Neural progenitor cell (in vitro differentiated cells): ENCODE data around the gene CTNNBL1. TPM values are rescaled to one million over a fixed set of nuclear protein-coding genes. Genes with fewer than 3 reads are reported as not detected.

Experiments used
- DNase-seq: peaks from one replicate; pipeline ENCODE4 v3.0.0-alpha.2; 2016; ENCODE audit warnings: low spot score
- H2AFZ ChIP-seq: fragments of 200-600 bp; sonication (generic); replicated peaks from 2 replicates; pipeline ENCODE4 v1.6.1; 2016; ENCODE audit warnings: antibody characterized with exemption
- H3F3A ChIP-seq: fragments of 200-600 bp; sonication (generic); 2 replicates; pipeline ENCODE4 v1.6.1; 2016; ENCODE audit warnings: antibody characterized with exemption, low read depth
- H3K27ac ChIP-seq: fragments of 200-600 bp; sonication (generic); 2 replicates; pipeline ENCODE4 v1.5.1; 2016; ENCODE audit warnings: mild to moderate bottlenecking
- H3K27me3 ChIP-seq: fragments of 200-600 bp; sonication (generic); 2 replicates; pipeline ENCODE4 v1.6.1; 2016; ENCODE audit warnings: mild to moderate bottlenecking, moderate library complexity
- H3K36me3 ChIP-seq: fragments of 200-600 bp; sonication (generic); 2 replicates; pipeline ENCODE4 v1.5.1; 2016
- H3K4me1 ChIP-seq: fragments of 200-600 bp; sonication (generic); 2 replicates; pipeline ENCODE4 v1.6.1; 2016; ENCODE audit warnings: mixed run types
- H3K4me2 ChIP-seq: fragments of 200-600 bp; sonication (generic); 2 replicates; pipeline ENCODE4 v1.6.1; 2016
- H3K4me3 ChIP-seq: fragments of 200-600 bp; sonication (generic); 2 replicates; pipeline ENCODE4 v1.5.1; 2016
- H3K79me2 ChIP-seq: fragments of 200-600 bp; sonication (generic); 2 replicates; pipeline ENCODE4 v1.6.1; 2016; ENCODE audit warnings: low read depth
- H3K9ac ChIP-seq: fragments of 200-600 bp; sonication (generic); 2 replicates; pipeline ENCODE4 v1.6.1; 2016
- H3K9me3 ChIP-seq: fragments of 200-600 bp; sonication (generic); 2 replicates; pipeline ENCODE4 v1.5.1; 2016; ENCODE audit warnings: low read depth
- H4K20me1 ChIP-seq: fragments of 200-600 bp; sonication (generic); 2 replicates; pipeline ENCODE4 v1.6.1; 2016; ENCODE audit warnings: low read depth
- H3K27ac Mint-ChIP-seq: 3 replicates; pipeline ENCODE4 v1.8.0; 2021; ENCODE audit warnings: mixed read lengths
- H3K27me3 Mint-ChIP-seq: 2 replicates; pipeline ENCODE4 v1.8.0; 2022; ENCODE audit warnings: low read depth, mild to moderate bottlenecking, inconsistent platforms, moderate library complexity, mixed read lengths; ENCODE audit not compliant: insufficient read depth
- H3K36me3 Mint-ChIP-seq: 3 replicates; pipeline ENCODE4 v1.8.0; 2021; ENCODE audit warnings: mixed read lengths
- H3K4me1 Mint-ChIP-seq: 3 replicates; pipeline ENCODE4 v1.8.0; 2021; ENCODE audit warnings: mixed read lengths
- H3K4me3 Mint-ChIP-seq: 3 replicates; pipeline ENCODE4 v1.8.0; 2021; ENCODE audit warnings: mild to moderate bottlenecking, moderate library complexity, mixed read lengths
- H3K9me3 Mint-ChIP-seq: 3 replicates; pipeline ENCODE4 v1.8.0; 2020; ENCODE audit warnings: mixed read lengths
- EZH2 ChIP-seq: fragments of 200-600 bp; sonication (generic); IDR thresholded peaks from 2 replicates; pipeline ENCODE4 v1.6.1; 2017; ENCODE audit warnings: antibody characterized with exemption, mild to moderate bottlenecking, moderate library complexity
- EZH2phosphoT487 ChIP-seq: fragments of 200-600 bp; sonication (generic); IDR thresholded peaks from 2 replicates; pipeline ENCODE4 v1.6.1; 2017; ENCODE audit warnings: antibody characterized with exemption
- total RNA-seq: library from RNA; depleted of rRNA; stranded (reverse); fragments of >200 nt; gene quantifications from 2 replicates; pipeline ENCODE4 v1.2.3, GENCODE V29; 2015; ENCODE audit warnings: low replicate concordance
- TF ChIP-seq, protein P1 (sequence below): fragments of 200-600 bp; sonication (generic); IDR thresholded peaks from 2 replicates; pipeline ENCODE4 v1.5.1; 2017; ENCODE audit warnings: antibody characterized with exemption, mild to moderate bottlenecking

CTNNBL1 gene
- total RNA-seq, 1 donor from 2014 or later, result 54.5 TPM

- no peak overlapping the region for H3K4me2 ChIP-seq
- peaks cover 8% of the 10 kb centered on the region for H3K36me3 Mint-ChIP-seq
These were observed 9.4 kb downstream of the CTNNBL1 start for GRCh38 chr20:37703035-37703845.

GRCh38 chr20:37704955-37705354 is 11.1 kb downstream of the CTNNBL1 start:
- H3K9ac ChIP-seq, result no peak overlapping the region
- no peak overlapping the region for H3K4me3 ChIP-seq
- no peaks in the 10 kb centered on the region for H3K27me3 ChIP-seq
- Mint-ChIP-seq H3K27me3 (no peaks in the 10 kb centered on the region), H3K4me3 (no peak overlapping the region), H3K27ac (no peak overlapping the region), H3K9me3 (peaks cover 12% of the 10 kb centered on the region), H3K4me1 (peaks cover 6% of the 10 kb centered on the region), H3K36me3 (peaks cover 14% of the 10 kb centered on the region)
- no peaks in the 10 kb centered on the region for H3K9me3 ChIP-seq
- no peaks in the 10 kb centered on the region for H3K4me1 ChIP-seq
- H2AFZ ChIP-seq, result no peak overlapping the region
- no peak overlapping the region for H3K27ac ChIP-seq
- H3K4me2 ChIP-seq, result no peak overlapping the region
- no peaks in the 10 kb centered on the region for H3K36me3 ChIP-seq
- no peak for DNase-seq
- no peak for TF ChIP-seq EZH2
- TF ChIP-seq, protein P1, sequence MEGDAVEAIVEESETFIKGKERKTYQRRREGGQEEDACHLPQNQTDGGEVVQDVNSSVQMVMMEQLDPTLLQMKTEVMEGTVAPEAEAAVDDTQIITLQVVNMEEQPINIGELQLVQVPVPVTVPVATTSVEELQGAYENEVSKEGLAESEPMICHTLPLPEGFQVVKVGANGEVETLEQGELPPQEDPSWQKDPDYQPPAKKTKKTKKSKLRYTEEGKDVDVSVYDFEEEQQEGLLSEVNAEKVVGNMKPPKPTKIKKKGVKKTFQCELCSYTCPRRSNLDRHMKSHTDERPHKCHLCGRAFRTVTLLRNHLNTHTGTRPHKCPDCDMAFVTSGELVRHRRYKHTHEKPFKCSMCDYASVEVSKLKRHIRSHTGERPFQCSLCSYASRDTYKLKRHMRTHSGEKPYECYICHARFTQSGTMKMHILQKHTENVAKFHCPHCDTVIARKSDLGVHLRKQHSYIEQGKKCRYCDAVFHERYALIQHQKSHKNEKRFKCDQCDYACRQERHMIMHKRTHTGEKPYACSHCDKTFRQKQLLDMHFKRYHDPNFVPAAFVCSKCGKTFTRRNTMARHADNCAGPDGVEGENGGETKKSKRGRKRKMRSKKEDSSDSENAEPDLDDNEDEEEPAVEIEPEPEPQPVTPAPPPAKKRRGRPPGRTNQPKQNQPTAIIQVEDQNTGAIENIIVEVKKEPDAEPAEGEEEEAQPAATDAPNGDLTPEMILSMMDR, result no peak
- no peak for TF ChIP-seq EZH2phosphoT487
- no peaks in the 10 kb centered on the region for H3F3A ChIP-seq
- H4K20me1 ChIP-seq, result no peaks in the 10 kb centered on the region
- H3K79me2 ChIP-seq, result peaks cover 93% of the 10 kb centered on the region

More at GRCh38 chr20:37703035-37703845, 9.4 kb downstream of the CTNNBL1 start:
- Histone ChIP-seq H3K27me3 (no peaks in the 10 kb centered on the region), H3F3A (no peaks in the 10 kb centered on the region), H3K36me3 (no peaks in the 10 kb centered on the region), H4K20me1 (no peaks in the 10 kb centered on the region), H3K4me1 (no peaks in the 10 kb centered on the region), H3K9ac (no peak overlapping the region), H3K4me3 (no peak overlapping the region), H3K79me2 (peaks cover 93% of the 10 kb centered on the region), H2AFZ (no peak overlapping the region), H3K27ac (no peak overlapping the region), H3K9me3 (no peaks in the 10 kb centered on the region)
- no peak for DNase-seq
- no peaks in the 10 kb centered on the region for H3K4me1 Mint-ChIP-seq
- no peak overlapping the region for H3K4me3 Mint-ChIP-seq
- peaks cover 12% of the 10 kb centered on the region for H3K9me3 Mint-ChIP-seq
- no peak for TF ChIP-seq EZH2
- TF ChIP-seq, protein P1, result no peak
- no peak for TF ChIP-seq EZH2phosphoT487
- no peak overlapping the region for H3K27ac Mint-ChIP-seq
- peaks cover 5% of the 10 kb centered on the region for H3K27me3 Mint-ChIP-seq

DNA sequence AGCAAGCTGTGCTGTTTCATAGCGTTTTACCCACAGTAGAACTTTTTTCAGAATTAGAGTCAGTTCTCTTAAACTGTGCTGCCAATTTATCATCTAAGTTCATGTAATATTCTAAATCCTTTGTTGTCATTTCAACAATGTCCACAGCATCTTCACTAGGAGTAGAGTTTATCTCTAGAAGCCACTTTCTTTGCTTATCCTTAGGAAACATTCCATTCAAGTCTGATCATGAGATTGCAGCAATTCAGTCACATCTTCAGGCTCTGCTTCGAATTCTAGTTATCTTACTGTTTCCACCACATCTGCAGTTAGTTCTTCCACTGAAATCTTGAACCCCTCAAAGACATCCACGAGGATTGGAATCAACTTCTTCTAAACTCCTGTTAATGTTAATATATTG is 12.5 kb downstream of the CTNNBL1 start:
- no peak for DNase-seq
- TF ChIP-seq EZH2 (no peak), EZH2phosphoT487 (no peak)
- TF ChIP-seq, protein P1, result no peak
- Mint-ChIP-seq H3K27me3 (no peaks in the 10 kb centered on the region), H3K9me3 (peaks cover 12% of the 10 kb centered on the region), H3K4me3 (no peak overlapping the region), H3K36me3 (peaks cover 14% of the 10 kb centered on the region), H3K4me1 (peaks cover 6% of the 10 kb centered on the region), H3K27ac (no peak overlapping the region)
- H3F3A ChIP-seq, result peaks cover 3% of the 10 kb centered on the region
- no peak overlapping the region for H3K4me2 ChIP-seq
- H3K27me3 ChIP-seq, result no peaks in the 10 kb centered on the region
- no peak overlapping the region for H3K4me3 ChIP-seq
- no peak overlapping the region for H2AFZ ChIP-seq
- peaks cover 8% of the 10 kb centered on the region for H3K4me1 ChIP-seq
- no peak overlapping the region for H3K27ac ChIP-seq
- no peaks in the 10 kb centered on the region for H3K9me3 ChIP-seq
- H4K20me1 ChIP-seq, result no peaks in the 10 kb centered on the region
- H3K79me2 ChIP-seq, result peaks cover 95% of the 10 kb centered on the region
- no peaks in the 10 kb centered on the region for H3K36me3 ChIP-seq
- H3K9ac ChIP-seq, result no peak overlapping the region
